HuH-7.5 (cell line): ENCODE data around the gene MAP1A.

Source experiments
- DNase-seq: peaks from one replicate; pipeline ENCODE4 v3.0.0; 2011; ENCODE audit warnings: low spot score

Gene MAP1A

DNA sequence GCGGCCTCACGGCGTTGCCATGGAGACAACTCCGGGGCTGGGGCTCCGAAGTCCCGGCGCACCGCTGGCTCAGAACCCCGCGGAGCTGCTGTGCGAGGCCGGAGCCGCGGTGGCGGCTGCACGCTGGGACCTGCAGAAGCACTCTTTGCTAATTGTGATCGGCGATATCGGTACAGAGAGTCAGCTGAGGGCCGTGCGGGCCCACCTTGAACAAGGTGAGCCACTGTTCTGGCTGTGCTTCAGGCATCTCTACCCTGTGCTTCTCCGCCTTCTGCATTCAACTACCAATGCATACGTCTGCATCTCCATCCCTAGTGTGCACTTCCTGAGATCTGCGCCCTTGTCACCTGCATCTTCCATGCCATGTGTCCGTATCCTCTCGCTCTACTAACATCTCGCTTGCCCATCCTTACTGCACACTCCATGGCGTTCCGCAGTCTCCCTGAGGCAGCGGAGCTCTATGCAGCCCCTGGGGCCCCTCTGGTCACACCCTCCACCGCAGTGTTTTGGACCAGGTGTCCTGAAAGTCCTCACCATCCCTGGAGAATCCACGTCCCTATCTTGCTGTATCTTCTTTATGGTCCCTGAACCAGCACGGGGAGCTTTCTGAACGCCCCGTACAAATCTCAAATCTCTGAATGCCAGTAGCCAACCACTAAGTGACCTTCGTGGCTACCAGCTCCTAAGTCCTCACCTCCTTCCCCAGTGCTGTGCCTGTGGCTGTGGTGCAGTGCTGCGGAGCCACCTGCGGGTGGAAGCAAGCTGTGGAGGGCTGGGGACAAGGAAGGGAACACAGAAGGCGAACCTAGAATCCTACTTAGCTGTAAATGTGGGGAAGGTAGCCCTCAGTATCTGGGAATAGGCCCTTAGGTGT lies 6.2 kb upstream of the MAP1A start:
- DNase-seq, result peak; percentile 29

DNA sequence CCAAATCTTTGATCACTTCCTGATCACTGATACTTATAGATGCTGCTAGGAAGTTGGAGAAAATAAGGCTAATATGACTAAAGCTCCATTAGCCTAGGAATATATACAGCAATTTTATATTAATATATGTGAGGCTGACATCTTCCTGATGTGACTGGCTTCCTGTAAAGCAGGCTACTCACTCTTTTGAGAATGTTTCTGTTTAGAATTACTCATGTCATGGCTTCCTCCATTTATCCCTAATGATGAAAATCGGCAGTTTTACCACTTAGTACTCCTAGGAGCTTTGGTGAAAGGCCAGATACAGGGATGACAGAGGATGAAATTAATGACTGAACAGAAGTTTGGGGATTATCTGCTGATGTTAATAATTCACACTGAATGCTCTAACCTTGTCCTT lies 3.9 kb upstream of the MAP1A start:
- no peak for DNase-seq

DNA sequence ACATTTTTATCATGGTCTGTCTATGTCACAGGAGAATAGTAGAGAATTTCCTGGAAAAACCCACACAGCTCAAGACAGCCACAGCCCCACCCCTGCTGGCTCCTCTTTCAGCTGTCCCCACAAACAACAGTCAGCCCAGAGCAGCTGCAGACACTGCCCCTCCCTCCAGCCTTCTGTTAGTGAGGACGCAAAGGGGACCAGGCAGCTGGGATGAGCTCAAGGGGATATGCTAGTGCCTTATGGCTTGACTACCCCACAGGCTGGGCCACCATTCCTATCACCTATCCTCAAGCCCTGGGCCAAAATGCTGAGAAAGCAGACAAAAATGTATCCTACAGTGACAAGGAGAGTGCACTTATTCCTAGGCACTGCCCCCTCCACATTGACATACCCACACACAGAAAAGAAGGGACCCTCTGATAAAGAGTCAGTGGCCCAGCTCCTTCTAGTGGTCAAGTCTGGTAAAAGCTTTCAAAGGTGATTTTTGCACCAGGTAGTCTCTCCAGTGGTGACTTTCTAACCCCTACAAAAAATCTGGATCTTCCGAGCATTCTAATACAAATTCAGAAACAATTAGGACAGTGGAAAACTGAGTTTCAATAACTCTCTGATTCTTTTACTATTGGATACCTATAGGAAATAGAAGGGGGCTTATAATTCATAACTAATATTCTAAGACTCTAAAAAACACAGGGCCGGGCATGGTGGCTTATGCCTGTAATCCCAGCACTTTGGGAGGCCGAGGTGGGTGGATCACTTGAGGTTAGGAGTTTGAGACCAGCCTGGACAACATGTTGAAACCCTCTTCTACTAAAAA lies 3.0 kb upstream of the MAP1A start:
- peak; percentile 34 for DNase-seq

DNA sequence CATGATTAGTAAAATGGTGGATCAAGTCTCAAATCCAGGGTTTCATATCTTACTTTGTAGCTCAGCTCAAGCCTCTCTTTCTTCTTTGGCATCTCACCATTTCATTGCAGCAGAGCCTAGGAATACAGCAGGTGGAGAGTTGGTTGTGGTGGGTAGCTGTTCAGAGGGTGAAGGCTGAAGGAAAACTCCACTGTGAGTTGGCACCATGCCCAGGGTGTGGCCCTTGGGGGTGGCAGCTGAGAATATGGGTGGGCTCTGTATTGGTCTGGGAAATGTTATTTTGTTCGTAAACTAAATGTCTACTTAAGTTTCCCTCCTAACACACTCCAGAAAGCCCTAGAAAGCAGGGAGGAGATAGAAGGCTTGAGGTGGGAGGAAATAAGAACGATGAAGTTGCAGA lies 1.7 kb upstream of the MAP1A start:
- no peak for DNase-seq

DNA sequence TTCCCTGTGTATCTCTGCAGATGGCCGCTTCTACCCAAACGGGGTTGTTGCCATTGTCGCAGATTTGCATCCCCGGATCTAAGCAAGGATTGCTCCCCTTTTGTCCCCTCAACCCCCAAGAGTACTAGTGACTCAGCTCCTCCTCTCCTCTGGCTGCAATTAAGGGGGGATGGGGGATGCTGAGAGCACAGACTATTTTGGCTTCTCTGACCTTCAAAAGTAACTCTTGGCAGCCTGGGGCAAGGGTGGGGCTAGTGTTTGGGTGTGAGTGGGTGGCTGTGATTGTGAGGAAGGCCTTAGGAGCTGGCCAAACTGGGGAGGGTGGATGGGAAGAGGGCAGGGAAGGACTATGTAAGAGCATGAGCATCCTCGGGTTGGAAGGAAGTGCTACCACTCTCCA lies 1.2 kb upstream of the MAP1A start:
- no peak for DNase-seq

DNA sequence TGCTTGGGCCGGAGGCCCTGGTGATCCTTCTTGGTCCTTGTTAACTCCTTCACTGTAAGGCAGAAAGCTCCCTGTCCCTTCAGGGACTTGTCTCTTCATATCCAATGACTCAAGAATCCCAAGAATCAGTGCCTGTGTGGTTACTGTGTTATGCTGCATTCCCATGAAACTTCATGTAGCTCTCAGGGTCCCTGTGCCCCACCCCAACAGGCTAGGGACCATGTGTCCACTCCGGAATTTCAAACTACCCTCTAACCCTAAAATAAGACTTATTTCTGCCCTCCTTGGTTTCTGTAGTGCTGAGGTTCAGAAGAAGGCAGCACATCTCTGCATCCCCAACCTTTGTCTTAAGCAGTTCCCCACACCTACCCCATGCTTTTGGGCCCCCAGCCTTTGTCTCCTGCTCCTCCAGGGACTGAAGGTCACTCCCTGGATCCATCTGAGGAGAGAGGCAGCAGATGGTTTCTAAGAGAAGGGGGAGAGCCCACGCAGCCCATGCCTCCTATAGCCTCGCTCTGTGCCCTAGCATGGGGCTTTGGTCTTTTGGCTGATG lies 531 bp upstream of the MAP1A start:
- no peak for DNase-seq

DNA sequence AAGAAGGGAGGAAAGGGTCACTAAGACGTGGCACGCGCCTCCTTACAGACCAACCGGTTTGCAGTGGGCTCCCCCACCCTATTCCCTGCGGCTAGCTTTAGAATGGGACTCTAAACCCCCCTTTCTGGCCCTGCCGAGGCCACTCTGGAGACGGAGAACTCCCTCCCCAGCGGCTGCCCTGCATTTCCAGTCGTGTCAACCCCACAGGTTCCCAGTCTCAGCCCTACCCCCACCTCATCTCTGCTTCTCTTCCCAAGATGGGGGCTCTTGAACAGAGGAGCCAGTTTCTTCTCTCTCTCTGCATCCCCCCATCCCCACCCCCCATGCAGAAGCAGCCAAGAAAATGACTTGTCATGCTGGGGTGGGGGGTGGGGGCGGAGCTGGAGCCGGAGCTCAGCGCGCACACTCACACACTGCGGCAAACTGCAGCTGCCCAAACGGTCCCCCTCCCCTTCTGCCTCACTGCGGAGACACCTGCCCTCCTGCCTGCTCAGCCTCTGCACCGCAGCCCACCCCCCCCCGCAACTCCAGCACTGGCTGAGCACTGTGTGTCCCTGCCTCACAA lies 871 bp downstream of the MAP1A start:
- DNase-seq, result no peak

DNA sequence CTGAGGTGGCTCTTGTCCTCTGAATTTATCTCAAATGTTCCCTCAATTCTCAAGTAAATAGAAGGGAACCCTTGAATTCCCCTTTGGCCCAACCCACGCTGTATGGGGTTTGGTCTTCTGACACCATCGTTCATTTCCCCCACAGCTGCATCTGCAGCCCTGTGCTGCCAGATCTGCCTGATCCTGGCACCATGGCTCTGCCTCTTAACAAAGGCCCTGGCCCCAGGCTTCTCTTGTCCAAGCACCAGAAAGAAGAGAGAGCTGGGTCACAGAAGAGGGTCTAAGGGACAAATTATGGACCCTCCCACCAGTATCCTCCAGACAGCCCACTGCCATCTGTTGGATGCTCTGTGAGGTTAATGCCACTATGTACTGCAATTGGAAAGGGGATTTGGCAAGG lies 1.8 kb downstream of the MAP1A start:
- DNase-seq, result no peak

DNA sequence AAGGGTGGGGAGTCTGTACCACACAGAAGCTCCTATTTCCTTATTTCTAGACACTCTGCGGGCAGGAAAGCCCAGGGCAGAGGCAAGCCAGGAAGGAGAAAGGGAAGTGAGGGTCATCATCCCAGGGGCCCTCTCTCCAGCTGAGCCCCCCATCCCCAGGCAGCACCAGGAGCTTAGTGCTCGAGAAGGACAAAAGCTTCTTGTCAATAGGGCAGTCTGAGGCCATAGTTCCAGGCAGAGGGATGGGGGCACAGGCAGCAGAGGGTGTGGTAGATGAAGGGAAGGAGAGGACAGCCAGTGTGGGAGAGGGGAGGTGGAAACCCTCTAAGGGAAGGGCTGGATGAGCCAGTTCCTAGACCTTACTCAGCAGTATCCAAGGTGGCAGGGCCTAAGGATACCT lies 2.7 kb downstream of the MAP1A start:
- no peak for DNase-seq

DNA sequence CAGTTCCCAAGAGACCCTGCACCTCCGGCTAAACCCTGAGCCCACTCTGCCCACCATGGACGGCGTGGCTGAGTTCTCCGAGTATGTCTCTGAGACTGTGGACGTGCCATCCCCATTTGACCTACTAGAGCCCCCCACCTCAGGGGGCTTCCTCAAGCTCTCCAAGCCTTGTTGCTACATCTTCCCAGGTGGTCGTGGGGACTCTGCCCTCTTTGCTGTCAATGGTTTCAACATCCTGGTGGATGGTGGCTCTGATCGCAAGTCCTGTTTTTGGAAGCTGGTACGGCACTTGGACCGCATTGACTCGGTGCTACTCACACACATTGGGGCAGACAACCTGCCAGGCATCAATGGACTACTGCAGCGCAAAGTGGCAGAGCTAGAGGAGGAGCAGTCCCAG lies 4.0 kb downstream of the MAP1A start:
- DNase-seq, result no peak

DNA sequence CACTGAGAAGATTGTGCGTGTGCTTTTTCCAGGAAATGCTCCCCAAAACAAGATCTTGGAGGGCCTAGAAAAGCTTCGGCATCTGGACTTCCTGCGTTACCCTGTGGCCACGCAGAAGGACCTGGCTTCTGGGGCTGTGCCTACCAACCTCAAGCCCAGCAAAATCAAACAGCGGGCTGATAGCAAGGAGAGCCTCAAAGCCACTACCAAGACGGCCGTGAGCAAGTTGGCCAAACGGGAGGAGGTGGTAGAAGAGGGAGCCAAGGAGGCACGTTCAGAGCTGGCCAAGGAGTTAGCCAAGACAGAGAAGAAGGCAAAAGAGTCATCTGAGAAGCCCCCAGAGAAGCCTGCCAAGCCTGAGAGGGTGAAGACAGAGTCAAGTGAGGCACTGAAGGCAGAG lies 4.8 kb downstream of the MAP1A start:
- DNase-seq, result no peak

DNA sequence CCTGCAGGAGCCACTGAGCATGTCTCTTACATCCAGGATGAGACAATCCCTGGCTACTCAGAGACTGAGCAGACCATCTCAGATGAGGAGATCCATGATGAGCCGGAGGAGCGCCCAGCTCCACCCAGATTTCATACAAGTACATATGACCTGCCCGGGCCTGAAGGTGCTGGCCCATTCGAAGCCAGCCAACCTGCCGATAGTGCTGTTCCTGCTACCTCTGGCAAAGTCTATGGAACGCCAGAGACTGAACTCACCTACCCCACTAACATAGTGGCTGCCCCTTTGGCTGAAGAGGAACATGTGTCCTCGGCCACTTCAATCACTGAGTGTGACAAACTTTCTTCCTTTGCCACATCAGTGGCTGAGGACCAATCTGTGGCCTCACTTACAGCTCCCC lies 6.2 kb downstream of the MAP1A start:
- DNase-seq, result no peak

DNA sequence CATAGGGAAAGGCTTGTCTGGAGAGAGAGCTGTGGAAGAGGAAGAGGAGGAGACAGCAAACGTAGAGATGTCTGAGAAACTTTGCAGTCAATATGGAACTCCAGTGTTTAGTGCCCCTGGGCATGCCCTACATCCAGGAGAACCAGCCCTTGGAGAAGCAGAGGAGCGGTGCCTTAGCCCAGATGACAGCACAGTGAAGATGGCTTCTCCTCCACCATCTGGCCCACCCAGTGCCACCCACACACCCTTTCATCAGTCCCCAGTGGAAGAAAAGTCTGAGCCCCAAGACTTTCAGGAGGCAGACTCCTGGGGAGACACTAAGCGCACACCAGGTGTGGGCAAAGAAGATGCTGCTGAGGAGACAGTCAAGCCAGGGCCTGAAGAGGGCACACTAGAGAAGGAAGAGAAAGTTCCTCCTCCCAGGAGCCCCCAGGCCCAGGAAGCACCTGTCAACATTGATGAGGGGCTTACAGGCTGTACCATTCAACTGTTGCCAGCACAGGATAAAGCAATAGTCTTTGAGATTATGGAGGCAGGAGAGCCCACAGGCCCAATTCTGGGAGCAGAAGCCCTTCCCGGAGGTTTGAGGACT lies 6.9 kb downstream of the MAP1A start:
- DNase-seq, result no peak

DNA sequence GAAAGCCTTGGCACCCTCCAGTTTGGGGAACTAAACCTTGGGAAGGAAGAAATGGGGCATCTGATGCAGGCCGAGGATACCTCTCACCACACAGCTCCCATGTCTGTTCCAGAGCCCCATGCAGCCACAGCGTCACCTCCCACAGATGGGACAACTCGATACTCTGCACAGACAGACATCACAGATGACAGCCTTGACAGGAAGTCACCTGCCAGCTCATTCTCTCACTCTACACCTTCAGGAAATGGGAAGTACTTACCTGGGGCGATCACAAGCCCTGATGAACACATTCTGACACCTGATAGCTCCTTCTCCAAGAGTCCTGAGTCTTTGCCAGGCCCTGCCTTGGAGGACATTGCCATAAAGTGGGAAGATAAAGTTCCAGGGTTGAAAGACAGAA lies 7.7 kb downstream of the MAP1A start:
- DNase-seq, result no peak

DNA sequence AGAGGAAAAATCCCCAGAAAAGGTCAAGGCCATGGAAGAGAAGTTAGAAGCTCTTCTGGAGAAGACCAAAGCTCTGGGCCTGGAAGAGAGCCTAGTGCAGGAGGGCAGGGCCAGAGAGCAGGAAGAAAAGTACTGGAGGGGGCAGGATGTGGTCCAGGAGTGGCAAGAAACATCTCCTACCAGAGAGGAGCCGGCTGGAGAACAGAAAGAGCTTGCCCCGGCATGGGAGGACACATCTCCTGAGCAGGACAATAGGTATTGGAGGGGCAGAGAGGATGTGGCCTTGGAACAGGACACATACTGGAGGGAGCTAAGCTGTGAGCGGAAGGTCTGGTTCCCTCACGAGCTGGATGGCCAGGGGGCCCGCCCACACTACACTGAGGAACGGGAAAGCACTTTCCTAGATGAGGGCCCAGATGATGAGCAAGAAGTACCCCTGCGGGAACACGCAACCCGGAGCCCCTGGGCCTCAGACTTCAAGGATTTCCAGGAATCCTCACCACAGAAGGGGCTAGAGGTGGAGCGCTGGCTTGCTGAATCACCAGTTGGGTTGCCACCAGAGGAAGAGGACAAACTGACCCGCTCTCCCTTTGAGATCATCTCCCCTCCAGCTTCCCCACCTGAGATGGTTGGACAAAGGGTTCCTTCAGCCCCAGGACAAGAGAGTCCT lies 9.0 kb downstream of the MAP1A start:
- no peak for DNase-seq

DNA sequence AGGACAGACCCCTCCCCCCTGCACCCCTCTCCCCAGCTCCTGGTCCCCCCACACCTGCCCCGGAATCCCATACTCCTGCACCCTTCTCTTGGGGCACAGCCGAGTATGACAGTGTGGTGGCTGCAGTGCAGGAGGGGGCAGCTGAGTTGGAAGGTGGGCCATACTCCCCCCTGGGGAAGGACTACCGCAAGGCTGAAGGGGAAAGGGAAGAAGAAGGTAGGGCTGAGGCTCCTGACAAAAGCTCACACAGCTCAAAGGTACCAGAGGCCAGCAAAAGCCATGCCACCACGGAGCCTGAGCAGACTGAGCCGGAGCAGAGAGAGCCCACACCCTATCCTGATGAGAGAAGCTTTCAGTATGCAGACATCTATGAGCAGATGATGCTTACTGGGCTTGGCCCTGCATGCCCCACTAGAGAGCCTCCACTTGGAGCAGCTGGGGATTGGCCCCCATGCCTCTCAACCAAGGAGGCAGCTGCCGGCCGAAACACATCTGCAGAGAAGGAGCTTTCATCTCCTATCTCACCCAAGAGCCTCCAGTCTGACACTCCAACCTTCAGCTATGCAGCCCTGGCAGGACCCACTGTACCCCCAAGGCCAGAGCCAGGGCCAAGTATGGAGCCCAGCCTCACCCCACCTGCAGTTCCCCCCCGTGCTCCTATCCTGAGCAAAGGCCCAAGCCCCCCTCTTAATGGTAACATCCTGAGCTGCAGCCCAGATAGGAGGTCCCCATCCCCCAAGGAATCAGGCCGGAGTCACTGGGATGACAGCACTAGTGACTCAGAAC lies 9.8 kb downstream of the MAP1A start:
- no peak for DNase-seq

DNA sequence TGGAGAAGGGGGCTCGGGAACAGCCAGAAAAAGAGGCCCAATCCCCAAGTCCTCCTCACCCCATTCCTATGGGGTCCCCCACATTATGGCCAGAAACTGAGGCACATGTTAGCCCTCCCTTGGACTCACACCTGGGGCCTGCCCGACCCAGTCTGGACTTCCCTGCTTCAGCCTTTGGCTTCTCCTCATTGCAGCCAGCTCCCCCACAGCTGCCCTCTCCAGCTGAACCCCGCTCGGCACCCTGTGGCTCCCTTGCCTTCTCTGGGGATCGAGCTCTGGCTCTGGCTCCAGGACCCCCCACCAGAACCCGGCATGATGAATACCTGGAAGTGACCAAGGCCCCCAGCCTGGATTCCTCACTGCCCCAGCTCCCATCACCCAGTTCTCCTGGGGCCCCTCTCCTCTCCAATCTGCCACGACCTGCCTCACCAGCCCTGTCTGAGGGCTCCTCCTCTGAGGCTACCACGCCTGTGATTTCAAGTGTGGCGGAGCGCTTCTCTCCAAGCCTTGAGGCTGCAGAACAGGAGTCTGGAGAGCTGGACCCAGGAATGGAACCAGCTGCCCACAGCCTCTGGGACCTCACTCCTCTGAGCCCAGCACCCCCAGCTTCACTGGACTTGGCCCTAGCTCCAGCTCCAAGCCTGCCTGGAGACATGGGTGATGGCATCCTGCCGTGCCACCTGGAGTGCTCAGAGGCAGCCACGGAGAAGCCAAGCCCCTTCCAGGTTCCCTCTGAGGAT lies 10.6 kb downstream of the MAP1A start:
- DNase-seq, result no peak

DNA sequence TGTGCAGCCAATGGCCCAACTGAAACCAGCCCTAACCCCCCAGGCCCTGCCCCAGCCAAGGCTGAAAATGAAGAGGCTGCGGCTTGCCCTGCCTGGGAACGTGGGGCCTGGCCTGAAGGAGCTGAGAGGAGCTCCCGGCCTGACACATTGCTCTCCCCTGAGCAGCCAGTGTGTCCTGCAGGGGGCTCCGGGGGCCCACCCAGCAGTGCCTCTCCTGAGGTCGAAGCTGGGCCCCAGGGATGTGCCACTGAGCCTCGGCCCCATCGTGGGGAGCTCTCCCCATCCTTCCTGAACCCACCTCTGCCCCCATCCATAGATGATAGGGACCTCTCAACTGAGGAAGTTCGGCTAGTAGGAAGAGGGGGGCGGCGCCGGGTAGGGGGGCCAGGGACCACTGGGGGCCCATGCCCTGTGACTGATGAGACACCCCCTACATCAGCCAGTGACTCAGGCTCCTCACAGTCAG lies 11.2 kb downstream of the MAP1A start:
- DNase-seq, result no peak

DNA sequence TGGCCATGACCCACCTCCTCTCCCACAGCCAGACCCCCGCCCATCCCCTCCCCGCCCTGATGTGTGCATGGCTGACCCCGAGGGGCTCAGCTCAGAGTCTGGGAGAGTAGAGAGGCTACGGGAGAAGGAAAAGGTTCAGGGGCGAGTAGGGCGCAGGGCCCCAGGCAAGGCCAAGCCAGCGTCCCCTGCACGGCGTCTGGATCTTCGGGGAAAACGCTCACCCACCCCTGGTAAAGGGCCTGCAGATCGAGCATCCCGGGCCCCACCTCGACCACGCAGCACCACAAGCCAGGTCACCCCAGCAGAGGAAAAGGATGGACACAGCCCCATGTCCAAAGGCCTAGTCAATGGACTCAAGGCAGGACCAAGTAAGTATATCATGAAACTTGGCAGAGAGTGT lies 11.7 kb downstream of the MAP1A start:
- DNase-seq, result no peak
